T-helper 2 cell treated with Interferon-gamma antibody and Interleukin-4, amounts not matched to agents 5 μg/mL and 100 μg/mL, for 36 hours (primary cell): Measurements from ENCODE around the gene FAM20A.

Source experiments
- DNase-seq: peaks from one replicate; pipeline ENCODE4 v3.0.0; 2021; ENCODE audit warnings: low spot score
- H3K27ac Mint-ChIP-seq: one replicate; pipeline ENCODE4 v1.8.0; 2021; ENCODE audit warnings: mild to moderate bottlenecking, mixed read lengths
- H3K27me3 Mint-ChIP-seq: one replicate; pipeline ENCODE4 v1.8.0; 2021; ENCODE audit warnings: low read depth, mixed read lengths
- H3K36me3 Mint-ChIP-seq: one replicate; pipeline ENCODE4 v1.8.0; 2021; ENCODE audit warnings: low read depth, mixed read lengths
- H3K4me1 Mint-ChIP-seq: one replicate; pipeline ENCODE4 v1.8.0; 2021; ENCODE audit warnings: low read depth, mixed read lengths
- H3K4me3 Mint-ChIP-seq: one replicate; pipeline ENCODE4 v1.8.0; 2022; ENCODE audit warnings: mild to moderate bottlenecking, moderate library complexity, mixed read lengths
- H3K9me3 Mint-ChIP-seq: one replicate; pipeline ENCODE4 v1.8.0; 2021; ENCODE audit warnings: mixed read lengths

FAM20A gene

GRCh38 chr17:68616334-68616733, 15.2 kb upstream of the FAM20A start:
- no peak overlapping the region for H3K4me3 Mint-ChIP-seq
- no peaks in the 10 kb centered on the region for H3K36me3 Mint-ChIP-seq

GRCh38 chr17:68614718-68615117, 13.6 kb upstream of the FAM20A start:
- Mint-ChIP-seq H3K27ac (no peak overlapping the region), H3K4me1 (no peaks in the 10 kb centered on the region), H3K9me3 (peaks cover 11% of the 10 kb centered on the region), H3K27me3 (peaks cover 10% of the 10 kb centered on the region), H3K36me3 (no peaks in the 10 kb centered on the region), H3K4me3 (no peak overlapping the region)
- no peak for DNase-seq

More at GRCh38 chr17:68616334-68616733, 15.2 kb upstream of the FAM20A start:
- no peak for DNase-seq
- Mint-ChIP-seq H3K9me3 (no peaks in the 10 kb centered on the region), H3K27me3 (peaks cover 14% of the 10 kb centered on the region), H3K4me1 (no peaks in the 10 kb centered on the region), H3K27ac (no peak overlapping the region)

GRCh38 chr17:68613739-68614298, 12.7 kb upstream of the FAM20A start:
- DNase-seq, result peak; percentile 19
- no peak overlapping the region for H3K4me3 Mint-ChIP-seq
- H3K27ac Mint-ChIP-seq, result no peak overlapping the region
- peaks cover 10% of the 10 kb centered on the region for H3K27me3 Mint-ChIP-seq
- H3K4me1 Mint-ChIP-seq, result no peaks in the 10 kb centered on the region
- no peaks in the 10 kb centered on the region for H3K36me3 Mint-ChIP-seq
- H3K9me3 Mint-ChIP-seq, result peaks cover 18% of the 10 kb centered on the region

GRCh38 chr17:68612923-68613292, 11.7 kb upstream of the FAM20A start:
- Mint-ChIP-seq H3K36me3 (no peaks in the 10 kb centered on the region), H3K27ac (no peak overlapping the region), H3K4me1 (no peaks in the 10 kb centered on the region), H3K9me3 (peaks cover 27% of the 10 kb centered on the region), H3K27me3 (peaks cover 10% of the 10 kb centered on the region), H3K4me3 (no peak overlapping the region)
- no peak for DNase-seq

- DNase-seq, result no peak
- Mint-ChIP-seq H3K4me1 (no peaks in the 10 kb centered on the region), H3K27ac (no peak overlapping the region), H3K4me3 (no peak overlapping the region), H3K36me3 (no peaks in the 10 kb centered on the region), H3K27me3 (peaks cover 10% of the 10 kb centered on the region), H3K9me3 (peaks cover 32% of the 10 kb centered on the region)
These were observed 11.2 kb upstream of the FAM20A start for GRCh38 chr17:68612209-68612922.

- H3K27me3 Mint-ChIP-seq, result peaks cover 10% of the 10 kb centered on the region
- peaks cover 35% of the 10 kb centered on the region for H3K9me3 Mint-ChIP-seq
- H3K27ac Mint-ChIP-seq, result no peak overlapping the region
- DNase-seq, result no peak
- no peak overlapping the region for H3K4me3 Mint-ChIP-seq
- no peaks in the 10 kb centered on the region for H3K36me3 Mint-ChIP-seq
- H3K4me1 Mint-ChIP-seq, result no peaks in the 10 kb centered on the region
These were observed 10.4 kb upstream of the FAM20A start for GRCh38 chr17:68611353-68612208.

- no peaks in the 10 kb centered on the region for H3K36me3 Mint-ChIP-seq
- no peak for DNase-seq
- no peak overlapping the region for H3K27ac Mint-ChIP-seq
- peaks cover 35% of the 10 kb centered on the region for H3K9me3 Mint-ChIP-seq
- H3K4me1 Mint-ChIP-seq, result no peaks in the 10 kb centered on the region
- peaks cover 15% of the 10 kb centered on the region for H3K27me3 Mint-ChIP-seq
- no peak overlapping the region for H3K4me3 Mint-ChIP-seq
These were observed 9.4 kb upstream of the FAM20A start for GRCh38 chr17:68610554-68610953.

- H3K27ac Mint-ChIP-seq, result no peak overlapping the region
- H3K4me1 Mint-ChIP-seq, result no peaks in the 10 kb centered on the region
- H3K36me3 Mint-ChIP-seq, result no peaks in the 10 kb centered on the region
- DNase-seq, result no peak
- H3K4me3 Mint-ChIP-seq, result no peak overlapping the region
- H3K27me3 Mint-ChIP-seq, result peaks cover 24% of the 10 kb centered on the region
- peaks cover 35% of the 10 kb centered on the region for H3K9me3 Mint-ChIP-seq
These were observed 7.5 kb upstream of the FAM20A start for GRCh38 chr17:68608515-68609130.

GRCh38 chr17:68606451-68607307, 5.5 kb upstream of the FAM20A start:
- Mint-ChIP-seq H3K4me3 (no peak overlapping the region), H3K4me1 (no peaks in the 10 kb centered on the region), H3K9me3 (peaks cover 35% of the 10 kb centered on the region), H3K27me3 (peaks cover 33% of the 10 kb centered on the region), H3K36me3 (no peaks in the 10 kb centered on the region), H3K27ac (no peak overlapping the region)
- DNase-seq, result no peak

- Mint-ChIP-seq H3K9me3 (peaks cover 35% of the 10 kb centered on the region), H3K27ac (no peak overlapping the region), H3K27me3 (peaks cover 38% of the 10 kb centered on the region), H3K4me1 (no peaks in the 10 kb centered on the region), H3K36me3 (no peaks in the 10 kb centered on the region), H3K4me3 (no peak overlapping the region)
- DNase-seq, result no peak
These were observed 4.7 kb upstream of the FAM20A start for GRCh38 chr17:68605914-68606313.

- Mint-ChIP-seq H3K4me3 (no peak overlapping the region), H3K9me3 (peaks cover 15% of the 10 kb centered on the region), H3K27ac (no peak overlapping the region), H3K4me1 (peaks cover 2% of the 10 kb centered on the region), H3K27me3 (peaks cover 51% of the 10 kb centered on the region), H3K36me3 (peaks cover 4% of the 10 kb centered on the region)
- no peak for DNase-seq
These were observed 2.5 kb upstream of the FAM20A start for GRCh38 chr17:68603656-68604055.

- no peak for DNase-seq
- H3K4me3 Mint-ChIP-seq, result no peak overlapping the region
- no peak overlapping the region for H3K27ac Mint-ChIP-seq
- peaks cover 57% of the 10 kb centered on the region for H3K27me3 Mint-ChIP-seq
- peaks cover 2% of the 10 kb centered on the region for H3K4me1 Mint-ChIP-seq
- peaks cover 9% of the 10 kb centered on the region for H3K9me3 Mint-ChIP-seq
- peaks cover 4% of the 10 kb centered on the region for H3K36me3 Mint-ChIP-seq
These were observed 1.9 kb upstream of the FAM20A start for GRCh38 chr17:68603027-68603426.

- H3K27ac Mint-ChIP-seq, result no peak overlapping the region
- H3K27me3 Mint-ChIP-seq, result peaks cover 65% of the 10 kb centered on the region
- H3K4me3 Mint-ChIP-seq, result no peak overlapping the region
- H3K9me3 Mint-ChIP-seq, result peaks cover 2% of the 10 kb centered on the region
- DNase-seq, result no peak
- peaks cover 4% of the 10 kb centered on the region for H3K36me3 Mint-ChIP-seq
- H3K4me1 Mint-ChIP-seq, result peaks cover 2% of the 10 kb centered on the region
These were observed 1.1 kb upstream of the FAM20A start for GRCh38 chr17:68602289-68602688.
